Measurements from ENCODE around the gene INSR. TPM values are rescaled to one million over a fixed set of nuclear protein-coding genes. Genes with fewer than 3 reads are reported as not detected.

The INSR gene
- total and polyA plus RNA-seq, 10 of the 15 experiments (the other 5 are each of a cell fraction or from before 2014, with no cell fraction given): 4.2 to 34.9 (median 13.6) TPM

- TF ChIP-seq PKNOX1 (IDR thresholded peaks at IDR 0.05) (0 out of 2 replicates have a peak, but pooled peaks have one; percentile 15), USF1 (IDR thresholded peaks at IDR 0.05; ENCODE audit: borderline replicate concordance, extremely low read length, insufficient read depth, low read depth, low read length) (peak; percentile 59), RELA (IDR thresholded peaks at IDR 0.05; ENCODE audit: borderline replicate concordance, partially characterized antibody) (peak; percentile 58), CBX3 (IDR thresholded peaks at IDR 0.05; ENCODE audit: borderline replicate concordance, low read depth) (no peak), MYB (IDR thresholded peaks at IDR 0.05; ENCODE audit: borderline replicate concordance, low read depth, low read length) (no peak), CHD2 (IDR thresholded peaks at IDR 0.05; ENCODE audit: borderline replicate concordance, low read depth, low read length) (no peak), CUX1 (IDR thresholded peaks at IDR 0.05; ENCODE audit: insufficient replicate concordance, low read depth, low read length) (no peak), TARDBP (IDR thresholded peaks at IDR 0.05; ENCODE audit: borderline replicate concordance) (no peak), IRF3 (IDR thresholded peaks at IDR 0.05) (0 out of 2 replicates have a peak, but pooled peaks have one; percentile 14), SPI1 (IDR thresholded peaks at IDR 0.05; ENCODE audit: borderline replicate concordance, insufficient read depth, low read depth, low read length) (no peak), NR2C2 (IDR thresholded peaks at IDR 0.05; ENCODE audit: borderline replicate concordance, control insufficient read depth, insufficient read length, low read depth) (no peak), TCF7 (IDR thresholded peaks at IDR 0.05; ENCODE audit: borderline replicate concordance) (no peak), ZNF207 (IDR thresholded peaks at IDR 0.05; ENCODE audit: borderline replicate concordance) (peak; percentile 76; the same call in 1 of the 2 replicates)
- TF ChIP-seq, protein P1, sequence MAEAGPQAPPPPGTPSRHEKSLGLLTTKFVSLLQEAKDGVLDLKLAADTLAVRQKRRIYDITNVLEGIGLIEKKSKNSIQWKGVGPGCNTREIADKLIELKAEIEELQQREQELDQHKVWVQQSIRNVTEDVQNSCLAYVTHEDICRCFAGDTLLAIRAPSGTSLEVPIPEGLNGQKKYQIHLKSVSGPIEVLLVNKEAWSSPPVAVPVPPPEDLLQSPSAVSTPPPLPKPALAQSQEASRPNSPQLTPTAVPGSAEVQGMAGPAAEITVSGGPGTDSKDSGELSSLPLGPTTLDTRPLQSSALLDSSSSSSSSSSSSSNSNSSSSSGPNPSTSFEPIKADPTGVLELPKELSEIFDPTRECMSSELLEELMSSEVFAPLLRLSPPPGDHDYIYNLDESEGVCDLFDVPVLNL (IDR thresholded peaks at IDR 0.05; ENCODE audit: low read depth, low read length): no peak
These were observed 471 bp upstream of the INSR start (continued) for GRCh38 chr19:7294558-7295212.

All from GM12878 (cell line).